Common myeloid progenitor, CD34-positive (primary cell): ENCODE data around the gene PBX4.
A peak's percentile ranks its signal among the peaks of the same experiment; 100 is the strongest.

ENCODE experiments used
- CTCF ChIA-PET: fragments of 350-600 bp; sonication (Branson Sonifier 250); formaldehyde crosslinking; loops from one replicate; lab custom pipeline; 2021; ENCODE audit warnings: antibody characterized with exemption; lab: Charles Lee
- POLR2A ChIA-PET: fragments of 350-600 bp; sonication (Branson Sonifier 250); formaldehyde crosslinking; loops from one replicate; lab custom pipeline; 2021; ENCODE audit warnings: antibody characterized with exemption; lab: Charles Lee
- DNase-seq, 3 donors: peaks; one replicate each; pipeline versions ENCODE4 v3.0.0 to v3.0.0-alpha.2; 2013
- H3K27ac ChIP-seq, 2 experiments: 1 replicate in 1 of 2; 2 replicates in 1 of 2; pipeline ENCODE4 v1.7.0; 2013; ENCODE audit warnings: inconsistent platforms in 2 of 2, low read length in 2 of 2, mild to moderate bottlenecking in 2 of 2, low read depth in 1 of 2, moderate library complexity in 1 of 2; ENCODE audit not compliant: severe bottlenecking in 2 of 2, insufficient read depth in 1 of 2, poor library complexity in 1 of 2
- H3K27me3 ChIP-seq, 5 experiments: replicated peaks in 2 of 5; 1 replicate in 3 of 5; 2 replicates in 2 of 5; pipeline versions ENCODE4 v1.6.1 to v1.7.0; 2013; ENCODE audit warnings: low read length in 4 of 5, mild to moderate bottlenecking in 2 of 5, moderate library complexity in 2 of 5, inconsistent platforms in 1 of 5; ENCODE audit not compliant: insufficient read depth in 5 of 5, control insufficient read depth in 4 of 5
- H3K36me3 ChIP-seq, 4 experiments: 1 replicate in 2 of 4; 2 replicates in 2 of 4; pipeline versions ENCODE4 v1.6.1 to v1.7.0; 2013; ENCODE audit warnings: low read length in 3 of 4, control low read depth in 1 of 4, mild to moderate bottlenecking in 1 of 4; ENCODE audit not compliant: control insufficient read depth in 4 of 4, insufficient read depth in 4 of 4
- H3K4me1 ChIP-seq, 4 experiments: 1 replicate in 3 of 4; 2 replicates in 1 of 4; pipeline versions ENCODE4 v1.6.1 to v1.7.1; 2013; ENCODE audit warnings: low read length in 3 of 4, mild to moderate bottlenecking in 3 of 4, control low read depth in 1 of 4, inconsistent platforms in 1 of 4, moderate library complexity in 1 of 4; ENCODE audit not compliant: control insufficient read depth in 4 of 4, insufficient read depth in 4 of 4; ENCODE audit errors: control extremely low read depth in 1 of 4
- H3K4me3 ChIP-seq, 7 experiments: 1 replicate in 4 of 7; 2 replicates in 3 of 7; pipeline versions ENCODE4 v1.5.1 to v1.7.0; 2013; ENCODE audit warnings: mild to moderate bottlenecking in 7 of 7, low read length in 6 of 7, moderate library complexity in 6 of 7, inconsistent platforms in 2 of 7, low read depth in 2 of 7, control low read depth in 1 of 7; ENCODE audit not compliant: insufficient read depth in 4 of 7, control insufficient read depth in 1 of 7; ENCODE audit errors: extremely low read depth in 1 of 7
- H3K9me3 ChIP-seq, 5 experiments: 1 replicate in 4 of 5; 2 replicates in 1 of 5; pipeline versions ENCODE4 v1.6.1 to v1.7.1; 2013; ENCODE audit warnings: low read length in 4 of 5, mild to moderate bottlenecking in 2 of 5, inconsistent platforms in 1 of 5, low read depth in 1 of 5, moderate library complexity in 1 of 5; ENCODE audit not compliant: control insufficient read depth in 4 of 5, insufficient read depth in 2 of 5; ENCODE audit errors: control extremely low read depth in 1 of 5
- WGBS: methylation state at CpG from one replicate; pipeline ENCODE4 v1.1.5; 2013; ENCODE audit not compliant: insufficient coverage; 5-methylcytosine and 5-hydroxymethylcytosine counted together

The PBX4 gene

GRCh38 chr19:19627621-19628500 is 9.4 kb upstream of the PBX4 start, which contains the start of gene LPAR2:
Gene LPAR2 (minus strand): TSS chr19:19628220. CDS start chr19:19627275, 945 bp downstream.
- ChIA-PET CTCF (interaction anchor here (0.7 to 1.2 kb wide), 4 partner anchors 12 to 96 kb away, joined by 3 to 9 read pairs (median 5); partner anchors contain the start of gene GMIP), POLR2A (interaction anchor here (1.7 kb wide), 1 partner anchor 54 kb away, joined by 3 read pairs; no protein-coding TSS in a partner anchor)
- Histone ChIP-seq H3K36me3 (peaks cover 3 to 25% (median 21%) of the 10 kb centered on the region in 4 experiments), H3K4me3 (peak within 1 kb of the TSS; percentile 37 to 81 (median 57)), H3K27ac (no peak within 1 kb of the TSS), H3K27me3 (no peaks in the 10 kb centered on the region), H3K4me1 (peaks cover 0 to 16% (median 13%) of the 10 kb centered on the region in 4 experiments), H3K9me3 (no peaks in the 10 kb centered on the region)
- WGBS: under 1% methylated on average over 55 of the region's 87 CpGs
- DNase-seq: peak; percentile 38 to 68 (median 63)

GRCh38 chr19:19626516-19627472 is 8.3 kb upstream of the PBX4 start:
- Histone ChIP-seq H3K4me3 (peak overlapping the region in 4 of 7 experiments; percentile 57 to 81 (median 73)), H3K27ac (no peak overlapping the region), H3K27me3 (no peaks in the 10 kb centered on the region), H3K4me1 (peaks cover 0 to 16% (median 13%) of the 10 kb centered on the region in 4 experiments), H3K36me3 (peaks cover 3 to 20% (median 17%) of the 10 kb centered on the region in 4 experiments), H3K9me3 (no peaks in the 10 kb centered on the region)
- ChIA-PET POLR2A (interaction anchor here (1.7 kb wide), 1 partner anchor 53 kb away, joined by 3 read pairs; no protein-coding TSS in a partner anchor), CTCF (interaction anchor here (0.7 to 1.0 kb wide), 2 partner anchors 71 to 73 kb away, joined by 3 read pairs; no protein-coding TSS in a partner anchor)
- 96% methylated on average over 45 of the region's 48 CpGs for WGBS
- no peak for DNase-seq

DNA sequence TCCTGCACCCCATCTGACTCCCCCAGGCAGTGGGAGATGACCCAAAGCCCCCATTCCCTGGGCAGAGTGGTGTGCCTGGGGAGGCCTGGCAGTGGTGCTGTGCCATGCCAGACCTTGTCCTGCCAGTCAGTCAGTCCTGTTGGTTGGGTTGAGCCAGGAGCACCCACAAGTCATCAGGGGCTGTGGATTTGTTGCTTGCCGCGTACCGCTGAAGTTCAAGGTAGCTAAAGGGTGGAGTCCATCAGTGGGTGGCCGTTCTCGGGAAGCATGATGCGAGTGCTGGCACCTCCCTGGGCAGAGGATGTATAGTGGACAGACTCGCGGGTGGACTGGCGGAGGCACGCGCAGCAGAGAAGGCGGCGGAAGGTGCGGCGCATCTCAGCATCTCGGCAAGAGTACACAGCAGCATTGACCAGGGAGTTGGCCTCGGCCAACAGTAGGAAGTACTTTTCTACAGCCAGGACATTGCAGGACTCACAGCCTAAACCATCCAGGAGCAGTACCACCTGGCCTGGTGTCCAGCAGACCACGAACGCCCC is 5.6 kb upstream of the PBX4 start:
- POLR2A ChIA-PET: no interaction called here
- H3K4me1 ChIP-seq: peaks cover 0 to 18% (median 16%) of the 10 kb centered on the region in 4 experiments
- H3K4me3 ChIP-seq: no peak overlapping the region
- no peaks in the 10 kb centered on the region for H3K9me3 ChIP-seq
- H3K27me3 ChIP-seq: no peaks in the 10 kb centered on the region
- no peak overlapping the region for H3K27ac ChIP-seq
- H3K36me3 ChIP-seq: peaks cover 0 to 16% (median 4%) of the 10 kb centered on the region in 4 experiments
- DNase-seq: no peak
- 94% methylated on average over 19 of the region's 19 CpGs for WGBS
- CTCF ChIA-PET: interaction anchor here (0.9 to 1.0 kb wide), 2 partner anchors 93 to 95 kb away, joined by 3 read pairs; partner anchors contain the start of gene YJEFN3

DNA sequence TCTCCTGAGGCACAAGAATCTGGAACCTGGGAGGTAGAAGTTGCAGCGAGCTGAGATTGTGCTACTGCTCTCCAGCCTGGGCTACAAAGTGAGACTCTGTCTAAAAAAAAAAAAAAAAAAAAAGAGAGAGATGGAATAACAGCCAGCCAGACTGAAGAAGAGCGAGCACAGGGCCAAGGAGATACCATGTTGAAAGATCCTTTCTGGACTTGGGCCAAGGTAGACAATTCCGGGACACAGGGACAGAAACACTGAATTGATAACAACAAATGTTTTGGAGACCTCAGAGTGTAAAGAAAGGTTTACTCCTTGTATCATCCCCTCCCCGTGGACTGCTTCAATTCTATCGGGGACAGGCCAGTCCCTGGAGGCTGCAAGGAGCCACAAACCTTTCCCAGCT is 4.9 kb upstream of the PBX4 start:
- CTCF ChIA-PET: interaction anchor here (0.9 to 1.7 kb wide), 2 partner anchors 91 to 95 kb away, joined by 3 to 4 read pairs; partner anchors contain the start of gene YJEFN3
- Histone ChIP-seq H3K27me3 (no peaks in the 10 kb centered on the region), H3K9me3 (no peaks in the 10 kb centered on the region), H3K27ac (no peak overlapping the region), H3K36me3 (peaks cover 0 to 16% (median 4%) of the 10 kb centered on the region in 4 experiments), H3K4me3 (no peak overlapping the region), H3K4me1 (peaks cover 0 to 18% (median 16%) of the 10 kb centered on the region in 4 experiments)
- POLR2A ChIA-PET: no interaction called here
- no peak for DNase-seq
- 77% methylated on average over 5 of the region's 5 CpGs for WGBS

DNA sequence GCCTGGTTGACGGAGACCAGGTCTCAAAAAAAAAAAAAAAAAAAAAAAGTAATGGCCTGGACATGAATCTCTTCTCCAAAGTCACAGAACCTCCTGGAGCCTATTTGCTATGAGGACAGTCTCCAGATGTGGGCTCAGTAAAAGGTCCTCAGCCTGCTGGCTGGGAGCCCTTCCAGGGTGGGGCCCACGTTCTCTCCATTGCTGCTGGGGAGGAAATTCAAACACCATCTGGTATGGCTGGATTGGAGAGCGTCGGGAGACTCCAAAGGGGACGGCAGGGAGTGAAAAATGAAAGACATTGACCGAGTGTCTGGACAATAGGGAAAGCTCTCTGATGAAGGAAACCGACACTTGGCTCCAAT is 1.3 kb upstream of the PBX4 start:
- Histone ChIP-seq H3K27ac (no peak overlapping the region), H3K4me3 (no peak overlapping the region), H3K36me3 (peaks cover 0 to 16% (median 4%) of the 10 kb centered on the region in 4 experiments), H3K27me3 (peaks cover 0 to 4% (median 0%) of the 10 kb centered on the region in 5 experiments), H3K9me3 (no peaks in the 10 kb centered on the region), H3K4me1 (peaks cover 0 to 12% (median 11%) of the 10 kb centered on the region in 4 experiments)
- CTCF ChIA-PET: interaction anchor here (1.1 kb wide), 1 partner anchor 24 kb away, joined by 3 read pairs; the partner anchor contains the start of gene GMIP
- no peak for DNase-seq
- 97% methylated on average over 6 of the region's 7 CpGs for WGBS
- POLR2A ChIA-PET: no interaction called here

DNA sequence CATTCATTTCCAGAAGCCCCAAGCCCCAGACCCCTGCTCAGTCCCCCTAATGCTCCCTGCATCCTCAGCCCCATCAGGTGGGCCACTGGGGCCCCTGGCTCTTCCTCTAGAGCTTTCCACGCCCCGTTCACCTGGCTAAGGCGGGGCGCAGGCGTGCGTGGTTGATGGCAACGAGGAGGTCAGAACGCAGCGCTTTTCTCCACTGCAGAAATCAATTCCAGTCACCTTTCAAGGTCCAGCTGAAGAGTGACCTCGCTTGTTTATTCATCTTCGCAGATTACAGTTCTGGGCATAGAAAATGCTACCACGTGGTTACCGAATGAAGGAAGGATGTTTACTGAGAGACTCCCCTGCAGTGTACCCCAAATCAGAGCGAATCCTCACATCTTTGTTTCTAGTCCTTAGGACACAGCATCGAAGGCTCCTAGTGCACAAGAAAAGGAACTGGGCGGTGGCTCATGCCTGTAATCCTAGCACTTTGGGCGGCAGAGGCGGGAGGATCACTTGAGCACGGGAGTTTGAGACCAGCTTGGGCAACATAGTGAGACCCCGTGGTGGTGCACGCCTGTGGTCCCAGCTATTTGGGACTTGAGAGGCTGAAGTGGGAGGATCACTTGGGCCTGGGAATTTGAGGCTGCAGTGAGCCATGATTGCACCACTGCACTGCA is 828 bp upstream of the PBX4 start:
- CTCF ChIA-PET: no interaction called here

More for the DNA sequence above, 828 bp upstream of the PBX4 start:
- DNase-seq: no peak
- peak overlapping the region in 3 of 7 experiments; percentile 45 to 51 (median 50) for H3K4me3 ChIP-seq
- H3K27me3 ChIP-seq: peaks cover 0 to 4% (median 0%) of the 10 kb centered on the region in 5 experiments
- POLR2A ChIA-PET: no interaction called here
- H3K36me3 ChIP-seq: peaks cover 0 to 13% (median 4%) of the 10 kb centered on the region in 4 experiments
- peaks cover 0 to 12% (median 11%) of the 10 kb centered on the region in 4 experiments for H3K4me1 ChIP-seq
- WGBS: 73% methylated on average over 21 of the region's 21 CpGs
- no peaks in the 10 kb centered on the region for H3K9me3 ChIP-seq
- no peak overlapping the region for H3K27ac ChIP-seq
